Trophoblast cell (in vitro differentiated cells and primary cell): ENCODE measurements around the gene UGT1A6.

Experiments used
- DNase-seq, 2 donors: peaks; one replicate each; pipeline ENCODE4 v3.0.0-alpha.2; 2016
- H2AFZ ChIP-seq: 2 replicates; pipeline ENCODE4 v1.6.1; 2013; ENCODE audit warnings: low read length, moderate library complexity, mild to moderate bottlenecking; ENCODE audit not compliant: insufficient read depth, poor library complexity
- H2AK5ac ChIP-seq: 2 replicates; pipeline ENCODE4 v1.6.1; 2013; ENCODE audit warnings: mild to moderate bottlenecking, low read length
- H2BK120ac ChIP-seq: 2 replicates; pipeline ENCODE4 v1.6.1; 2013; ENCODE audit warnings: low read length, mild to moderate bottlenecking, moderate library complexity; ENCODE audit not compliant: insufficient read depth, poor library complexity
- H2BK12ac ChIP-seq: 2 replicates; pipeline ENCODE4 v1.6.1; 2013; ENCODE audit warnings: mild to moderate bottlenecking, low read length, moderate library complexity
- H2BK5ac ChIP-seq: 2 replicates; pipeline ENCODE4 v1.6.1; 2013; ENCODE audit warnings: low read length, low read depth, moderate library complexity, mild to moderate bottlenecking; ENCODE audit not compliant: poor library complexity
- H3K14ac ChIP-seq: 2 replicates; pipeline ENCODE4 v1.6.1; 2013; ENCODE audit warnings: mild to moderate bottlenecking, low read length
- H3K18ac ChIP-seq: 2 replicates; pipeline ENCODE4 v1.6.1; 2013; ENCODE audit warnings: mild to moderate bottlenecking, low read length
- H3K23ac ChIP-seq: 2 replicates; pipeline ENCODE4 v1.6.1; 2013; ENCODE audit warnings: low read length
- H3K27ac ChIP-seq: 2 replicates; pipeline ENCODE4 v1.5.1; 2013; ENCODE audit warnings: low read depth, mild to moderate bottlenecking, inconsistent platforms, low read length, moderate library complexity
- H3K27me3 ChIP-seq: 2 replicates; pipeline ENCODE4 v1.6.1; 2013; ENCODE audit warnings: inconsistent platforms, mild to moderate bottlenecking, low read length, moderate library complexity; ENCODE audit not compliant: insufficient read depth
- H3K36me3 ChIP-seq, 2 experiments: 1 replicate in 1 of 2; 2 replicates in 1 of 2; pipeline ENCODE4 v1.6.1; 2013; ENCODE audit warnings: low read length in 2 of 2, mild to moderate bottlenecking in 2 of 2, moderate library complexity in 1 of 2; ENCODE audit not compliant: insufficient read depth in 2 of 2, control insufficient read depth in 1 of 2
- H3K4ac ChIP-seq: 2 replicates; pipeline ENCODE4 v1.6.1; 2013; ENCODE audit warnings: low read depth, mild to moderate bottlenecking, low read length, moderate library complexity
- H3K4me1 ChIP-seq, 2 experiments: 1 replicate in 1 of 2; 2 replicates in 1 of 2; pipeline ENCODE4 v1.6.1; 2013; ENCODE audit warnings: low read length in 2 of 2, mild to moderate bottlenecking in 2 of 2, moderate library complexity in 1 of 2; ENCODE audit not compliant: insufficient read depth in 2 of 2, control insufficient read depth in 1 of 2
- H3K4me2 ChIP-seq: 2 replicates; pipeline ENCODE4 v1.6.1; 2013; ENCODE audit warnings: inconsistent platforms, mild to moderate bottlenecking, low read length, moderate library complexity
- H3K4me3 ChIP-seq: 2 replicates; pipeline ENCODE4 v1.5.1; 2013; ENCODE audit warnings: mild to moderate bottlenecking, low read depth, low read length, inconsistent platforms
- H3K79me1 ChIP-seq: one replicate; pipeline ENCODE4 v1.6.1; 2013; ENCODE audit warnings: low read length
- H3K79me2 ChIP-seq: 2 replicates; pipeline ENCODE4 v1.6.1; 2013; ENCODE audit warnings: low read length, mild to moderate bottlenecking; ENCODE audit not compliant: control insufficient read depth, insufficient read depth, poor library complexity
- H3K9ac ChIP-seq: 2 replicates; pipeline ENCODE4 v1.6.1; 2013; ENCODE audit warnings: mild to moderate bottlenecking, low read length
- H3K9me3 ChIP-seq: 2 replicates; pipeline ENCODE4 v1.6.1; 2013; ENCODE audit warnings: low read depth, mild to moderate bottlenecking, control low read depth, inconsistent platforms, low read length; ENCODE audit not compliant: insufficient read depth
- H4K12ac ChIP-seq: 2 replicates; pipeline ENCODE4 v1.6.1; 2013; ENCODE audit warnings: low read depth, mild to moderate bottlenecking, low read length, moderate library complexity
- H4K8ac ChIP-seq: 2 replicates; pipeline ENCODE4 v1.6.1; 2013; ENCODE audit warnings: low read depth, mild to moderate bottlenecking, low read length, moderate library complexity
- H4K91ac ChIP-seq: one replicate; pipeline ENCODE4 v1.6.1; 2013; ENCODE audit warnings: low read depth, mild to moderate bottlenecking, low read length, moderate library complexity
- WGBS: extraction: QIAGEN DNeasy Blood & Tissue Kit; methylation state at CpG from one replicate; pipeline ENCODE4 v1.1.7; 2013; ENCODE audit warnings: missing lambda C conversion rate; ENCODE audit not compliant: insufficient read length, insufficient coverage; ENCODE audit errors: extremely low coverage; 5-methylcytosine and 5-hydroxymethylcytosine counted together

Gene UGT1A6

GRCh38 chr2:233816771-233817170 lies 124.1 kb downstream of the UGT1A6 start:
- Histone ChIP-seq H2BK5ac (no peak overlapping the region), H3K4ac (no peak overlapping the region), H4K91ac (no peak overlapping the region), H3K9me3 (peaks cover 6% of the 10 kb centered on the region), H2BK120ac (no peak overlapping the region), H3K79me2 (no peaks in the 10 kb centered on the region), H2BK12ac (no peak overlapping the region), H3K4me2 (no peak overlapping the region), H3K4me3 (no peak overlapping the region), H4K8ac (no peak overlapping the region), H3K79me1 (no peaks in the 10 kb centered on the region), H2AFZ (no peak overlapping the region), H3K4me1 (no peaks in the 10 kb centered on the region), H3K36me3 (no peaks in the 10 kb centered on the region), H3K18ac (no peak overlapping the region), H2AK5ac (no peak overlapping the region), H3K9ac (no peak overlapping the region), H4K12ac (no peak overlapping the region), H3K27me3 (no peaks in the 10 kb centered on the region), H3K27ac (no peak overlapping the region), H3K14ac (no peak overlapping the region), H3K23ac (no peak overlapping the region)
- no peak for DNase-seq
- no CpG with 5 or more reads among the region's 4 CpGs for WGBS

- no peak overlapping the region for H3K4me2 ChIP-seq
- no peaks in the 10 kb centered on the region for H3K36me3 ChIP-seq
- no peaks in the 10 kb centered on the region for H3K27me3 ChIP-seq
- H3K4me1 ChIP-seq, result no peaks in the 10 kb centered on the region
- H2BK5ac ChIP-seq, result no peak overlapping the region
- WGBS, result no CpG with 5 or more reads among the region's 3 CpGs
- H3K14ac ChIP-seq, result no peak overlapping the region
- no peaks in the 10 kb centered on the region for H3K79me1 ChIP-seq
- DNase-seq, result no peak
- H4K91ac ChIP-seq, result no peak overlapping the region
- H2AFZ ChIP-seq, result no peak overlapping the region
- H4K8ac ChIP-seq, result no peak overlapping the region
- H3K9ac ChIP-seq, result no peak overlapping the region
- H4K12ac ChIP-seq, result no peak overlapping the region
- H2BK120ac ChIP-seq, result no peak overlapping the region
- no peak overlapping the region for H3K18ac ChIP-seq
- peaks cover 5% of the 10 kb centered on the region for H3K9me3 ChIP-seq
- H2AK5ac ChIP-seq, result no peak overlapping the region
- no peak overlapping the region for H3K27ac ChIP-seq
- H3K4ac ChIP-seq, result no peak overlapping the region
- no peak overlapping the region for H3K4me3 ChIP-seq
- H3K23ac ChIP-seq, result no peak overlapping the region
- H3K79me2 ChIP-seq, result no peaks in the 10 kb centered on the region
- no peak overlapping the region for H2BK12ac ChIP-seq
Observed at GRCh38 chr2:233817361-233817911, 124.7 kb downstream of the UGT1A6 start.

- H3K4me2 ChIP-seq, result no peak overlapping the region
- H3K18ac ChIP-seq, result no peak overlapping the region
- H4K91ac ChIP-seq, result no peak overlapping the region
- no CpG with 5 or more reads among the region's 11 CpGs for WGBS
- no peak overlapping the region for H3K14ac ChIP-seq
- H3K4me1 ChIP-seq, result no peaks in the 10 kb centered on the region
- DNase-seq, result no peak
- no peak overlapping the region for H3K27ac ChIP-seq
- H2BK5ac ChIP-seq, result no peak overlapping the region
- H2AK5ac ChIP-seq, result no peak overlapping the region
- no peak overlapping the region for H4K12ac ChIP-seq
- no peak overlapping the region for H3K23ac ChIP-seq
- no peaks in the 10 kb centered on the region for H3K27me3 ChIP-seq
- H3K79me2 ChIP-seq, result no peaks in the 10 kb centered on the region
- no peak overlapping the region for H2AFZ ChIP-seq
- H4K8ac ChIP-seq, result no peak overlapping the region
- no peak overlapping the region for H3K4me3 ChIP-seq
- H2BK12ac ChIP-seq, result no peak overlapping the region
- H3K9me3 ChIP-seq, result peaks cover 5% of the 10 kb centered on the region
- no peaks in the 10 kb centered on the region for H3K36me3 ChIP-seq
- H2BK120ac ChIP-seq, result no peak overlapping the region
- no peaks in the 10 kb centered on the region for H3K79me1 ChIP-seq
- no peak overlapping the region for H3K4ac ChIP-seq
- H3K9ac ChIP-seq, result no peak overlapping the region
Observed at GRCh38 chr2:233817995-233818638, 125.4 kb downstream of the UGT1A6 start.

GRCh38 chr2:233818639-233819621 lies 126.2 kb downstream of the UGT1A6 start:
- Histone ChIP-seq H2BK5ac (no peak overlapping the region), H4K91ac (no peak overlapping the region)
- WGBS, result no CpG with 5 or more reads among the region's 17 CpGs

More at GRCh38 chr2:233818639-233819621, 126.2 kb downstream of the UGT1A6 start:
- Histone ChIP-seq H3K4me3 (no peak overlapping the region), H3K23ac (no peak overlapping the region), H2AFZ (no peak overlapping the region), H3K9me3 (peaks cover 5% of the 10 kb centered on the region), H3K27ac (no peak overlapping the region), H3K4me1 (no peaks in the 10 kb centered on the region), H3K79me2 (no peaks in the 10 kb centered on the region), H3K14ac (no peak overlapping the region), H2BK12ac (no peak overlapping the region), H2AK5ac (no peak overlapping the region), H4K8ac (no peak overlapping the region), H3K79me1 (no peaks in the 10 kb centered on the region), H3K36me3 (no peaks in the 10 kb centered on the region), H3K4ac (no peak overlapping the region), H4K12ac (no peak overlapping the region), H3K27me3 (no peaks in the 10 kb centered on the region), H3K4me2 (no peak overlapping the region), H3K18ac (no peak overlapping the region), H2BK120ac (no peak overlapping the region), H3K9ac (no peak overlapping the region)
- DNase-seq, result no peak
